GM12874 (cell line): ENCODE results near the gene ETFB.

Source experiments
- TF ChIP-seq, protein P1 (sequence below): IDR thresholded peaks from 2 replicates; pipeline ENCODE4 v1.5.1; 2011; ENCODE audit warnings: low read depth, mild to moderate bottlenecking, control low read depth, low read length, moderate library complexity; ENCODE audit not compliant: insufficient read depth

The ETFB gene

GRCh38 chr19:51318687-51319648 is 47.2 kb downstream of the ETFB start:
- TF ChIP-seq, protein P1, sequence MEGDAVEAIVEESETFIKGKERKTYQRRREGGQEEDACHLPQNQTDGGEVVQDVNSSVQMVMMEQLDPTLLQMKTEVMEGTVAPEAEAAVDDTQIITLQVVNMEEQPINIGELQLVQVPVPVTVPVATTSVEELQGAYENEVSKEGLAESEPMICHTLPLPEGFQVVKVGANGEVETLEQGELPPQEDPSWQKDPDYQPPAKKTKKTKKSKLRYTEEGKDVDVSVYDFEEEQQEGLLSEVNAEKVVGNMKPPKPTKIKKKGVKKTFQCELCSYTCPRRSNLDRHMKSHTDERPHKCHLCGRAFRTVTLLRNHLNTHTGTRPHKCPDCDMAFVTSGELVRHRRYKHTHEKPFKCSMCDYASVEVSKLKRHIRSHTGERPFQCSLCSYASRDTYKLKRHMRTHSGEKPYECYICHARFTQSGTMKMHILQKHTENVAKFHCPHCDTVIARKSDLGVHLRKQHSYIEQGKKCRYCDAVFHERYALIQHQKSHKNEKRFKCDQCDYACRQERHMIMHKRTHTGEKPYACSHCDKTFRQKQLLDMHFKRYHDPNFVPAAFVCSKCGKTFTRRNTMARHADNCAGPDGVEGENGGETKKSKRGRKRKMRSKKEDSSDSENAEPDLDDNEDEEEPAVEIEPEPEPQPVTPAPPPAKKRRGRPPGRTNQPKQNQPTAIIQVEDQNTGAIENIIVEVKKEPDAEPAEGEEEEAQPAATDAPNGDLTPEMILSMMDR: no peak

- TF ChIP-seq, protein P1: no peak
Measured at GRCh38 chr19:51317968-51318367, 48.2 kb downstream of the ETFB start.

- TF ChIP-seq, protein P1: no peak
Measured at GRCh38 chr19:51317376-51317775, 48.8 kb downstream of the ETFB start.

GRCh38 chr19:51316688-51317087 is 49.5 kb downstream of the ETFB start:
- TF ChIP-seq, protein P1: no peak

DNA sequence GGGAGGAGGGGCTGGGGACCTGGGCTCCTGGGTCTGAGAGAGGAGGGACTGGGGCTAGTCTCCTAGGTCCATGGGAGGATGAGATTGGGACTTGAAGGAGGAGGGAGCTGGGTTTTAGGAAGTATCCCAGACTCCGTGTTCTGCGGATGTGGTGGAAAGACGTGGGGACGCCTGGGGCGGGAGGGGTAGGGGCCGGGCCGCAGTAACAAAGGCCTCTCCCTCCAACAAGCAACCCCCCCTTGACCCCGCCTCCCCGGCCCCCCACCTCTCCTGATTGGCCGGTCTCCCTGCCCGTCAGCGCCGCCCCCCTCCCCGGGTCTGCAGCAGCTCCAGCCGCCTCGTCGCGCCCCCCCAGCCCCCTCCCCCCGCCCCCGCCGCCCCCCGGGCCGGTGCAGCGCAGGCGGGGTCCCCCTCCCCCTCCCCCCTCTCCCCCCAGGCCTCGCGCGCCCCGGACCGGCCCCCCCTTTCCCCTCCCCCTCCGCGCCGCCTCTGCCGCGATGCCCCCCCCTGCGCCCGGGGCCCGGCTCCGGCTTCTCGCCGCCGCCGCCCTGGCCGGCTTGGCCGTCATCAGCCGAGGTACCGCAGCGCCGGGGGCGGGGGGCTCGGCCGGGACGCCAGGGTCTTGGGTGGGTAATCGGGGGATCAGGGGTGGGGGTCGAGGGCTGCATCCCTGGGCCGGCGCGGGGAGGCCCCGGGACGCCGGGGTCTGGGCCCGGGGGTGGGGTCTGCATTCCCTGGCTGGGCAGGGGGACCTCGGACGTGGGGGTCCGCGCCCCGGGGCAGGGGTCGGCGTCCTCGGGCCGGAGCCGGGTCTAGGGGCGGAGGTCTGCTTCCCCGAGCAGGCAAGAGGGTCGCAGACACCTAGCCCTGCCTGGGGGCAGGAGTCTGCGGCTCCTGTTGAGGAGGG is 54.6 kb downstream of the ETFB start, which contains the start of gene IGLON5:
IGLON5 (plus strand) TSS at position 294 of the 907 bp plus-strand sequence; CDS start at position 498, 204 bp downstream.
- TF ChIP-seq, protein P1: no peak

DNA sequence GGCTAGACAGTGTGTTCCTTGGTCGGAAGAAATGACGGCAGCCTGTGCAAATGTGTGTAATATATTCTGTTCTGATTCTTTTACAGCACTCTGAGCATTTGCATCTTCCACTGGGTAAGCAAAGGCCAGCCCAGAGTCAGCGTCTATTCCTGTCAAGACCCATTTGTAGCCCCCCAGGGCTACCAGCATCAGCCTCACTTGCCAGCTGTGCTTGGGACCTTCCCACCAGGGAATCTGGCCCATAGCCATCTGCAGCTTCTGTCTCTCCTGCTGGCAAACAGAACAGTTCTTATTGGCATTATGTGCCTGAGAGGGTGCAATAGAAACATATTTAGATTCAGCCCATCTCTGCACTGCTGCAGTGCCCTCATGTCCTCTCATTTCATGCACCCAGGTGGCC is 60.7 kb downstream of the ETFB start:
- TF ChIP-seq, protein P1: no peak

DNA sequence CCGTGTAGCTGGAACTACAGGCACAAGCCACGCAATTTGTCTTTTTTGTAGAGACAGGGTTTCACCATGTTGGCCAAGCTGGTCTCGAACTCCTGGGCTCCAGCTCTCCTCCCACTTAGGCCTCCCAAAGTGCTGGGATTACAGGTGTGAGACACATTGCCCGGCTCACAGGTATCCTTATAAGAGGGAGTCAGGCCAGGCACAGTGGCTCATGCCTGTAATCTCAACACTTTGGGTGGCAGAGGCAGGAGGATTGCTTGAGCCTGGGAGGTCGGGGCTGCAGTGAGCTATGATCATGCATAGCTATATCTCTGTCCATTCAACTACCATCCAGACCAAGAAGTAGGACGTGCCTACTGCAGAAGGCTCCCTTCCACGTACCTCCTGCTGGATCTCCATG is 64.9 kb downstream of the ETFB start:
- TF ChIP-seq, protein P1: no peak
